GM19035 (cell line): Measurements from ENCODE around the gene B3GNT7.
A peak's percentile ranks its signal among the peaks of the same experiment; 100 is the strongest.
"Not testable (repeated sequence)": the region's sequence is repeated elsewhere in the genome, so short reads cannot be mapped to it uniquely, and the experiment has no call there.

Source experiments
- ATAC-seq: cut with Tn5 transposase; IDR thresholded peaks from one replicate; pipeline ENCODE4 v1.9.1; 2021; ENCODE audit not compliant: unreplicated experiment

B3GNT7 gene, protein sequence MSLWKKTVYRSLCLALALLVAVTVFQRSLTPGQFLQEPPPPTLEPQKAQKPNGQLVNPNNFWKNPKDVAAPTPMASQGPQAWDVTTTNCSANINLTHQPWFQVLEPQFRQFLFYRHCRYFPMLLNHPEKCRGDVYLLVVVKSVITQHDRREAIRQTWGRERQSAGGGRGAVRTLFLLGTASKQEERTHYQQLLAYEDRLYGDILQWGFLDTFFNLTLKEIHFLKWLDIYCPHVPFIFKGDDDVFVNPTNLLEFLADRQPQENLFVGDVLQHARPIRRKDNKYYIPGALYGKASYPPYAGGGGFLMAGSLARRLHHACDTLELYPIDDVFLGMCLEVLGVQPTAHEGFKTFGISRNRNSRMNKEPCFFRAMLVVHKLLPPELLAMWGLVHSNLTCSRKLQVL

DNA sequence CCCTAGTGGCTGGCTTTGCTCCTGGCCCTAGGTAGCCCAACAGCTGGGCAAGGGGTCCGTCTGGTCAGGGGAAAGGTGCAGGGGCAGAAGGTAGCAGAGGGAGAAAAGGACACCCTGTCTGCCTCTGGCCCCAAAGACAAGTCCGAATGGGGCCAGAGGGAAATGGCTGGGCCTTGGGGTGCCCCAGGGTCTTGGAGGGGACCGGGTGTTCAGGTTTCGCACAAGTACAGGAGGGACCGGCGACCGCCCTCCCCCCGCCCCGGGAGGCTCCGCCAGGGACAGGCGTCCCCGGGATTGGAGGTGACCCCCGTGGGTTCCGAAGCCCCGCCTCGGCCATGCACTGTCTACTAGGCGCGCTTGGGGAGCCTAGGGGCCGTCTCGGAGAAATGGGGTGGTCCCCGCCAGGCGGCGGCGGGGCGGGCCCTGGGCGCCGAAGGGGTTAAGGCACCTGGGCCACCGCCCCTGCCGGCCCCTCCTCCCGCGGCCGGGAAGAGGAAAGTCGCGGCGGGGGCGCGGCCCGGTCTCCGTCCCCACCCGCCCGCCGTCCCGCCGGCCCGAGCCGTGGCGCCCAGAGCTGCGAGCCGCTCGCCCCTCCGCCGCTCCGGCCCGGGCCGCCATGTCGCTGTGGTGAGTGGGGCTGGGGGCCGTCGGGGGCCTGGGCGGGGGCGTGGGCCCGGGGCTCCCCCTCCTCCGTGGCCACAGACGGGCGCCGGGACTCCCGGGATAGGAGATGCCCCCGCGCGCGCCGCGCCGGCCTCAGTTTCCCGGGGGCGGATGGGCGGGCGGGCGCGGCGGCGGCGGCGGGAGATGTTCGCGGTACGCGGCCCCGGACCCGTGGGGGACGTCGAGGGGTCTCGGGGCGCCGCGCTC lies at the start of gene B3GNT7:
TSS of gene B3GNT7 (plus strand) at position 523 of the 870 bp plus-strand sequence. CDS start at position 617, 94 bp downstream.
- no peak for ATAC-seq

DNA sequence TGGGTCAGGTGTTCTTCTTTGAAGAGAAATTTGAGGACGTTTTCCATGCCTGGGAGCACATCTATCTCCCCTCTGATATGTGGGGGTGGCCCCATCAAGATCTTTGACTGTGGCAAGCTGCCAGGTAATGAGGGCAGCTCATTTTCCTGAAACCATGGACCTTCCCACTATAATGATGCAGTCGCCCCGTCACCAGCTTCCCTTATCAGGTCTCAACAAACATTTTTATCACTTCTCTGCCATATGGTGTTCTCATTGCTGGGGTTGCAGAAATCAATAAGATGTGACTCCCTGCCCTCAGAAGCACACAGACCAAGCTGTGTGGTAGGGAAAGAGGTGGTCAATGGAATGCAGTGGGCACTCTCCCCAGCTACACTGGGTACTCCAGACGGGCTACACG lies 48.4 kb upstream of the B3GNT7 start:
- ATAC-seq = no peak

DNA sequence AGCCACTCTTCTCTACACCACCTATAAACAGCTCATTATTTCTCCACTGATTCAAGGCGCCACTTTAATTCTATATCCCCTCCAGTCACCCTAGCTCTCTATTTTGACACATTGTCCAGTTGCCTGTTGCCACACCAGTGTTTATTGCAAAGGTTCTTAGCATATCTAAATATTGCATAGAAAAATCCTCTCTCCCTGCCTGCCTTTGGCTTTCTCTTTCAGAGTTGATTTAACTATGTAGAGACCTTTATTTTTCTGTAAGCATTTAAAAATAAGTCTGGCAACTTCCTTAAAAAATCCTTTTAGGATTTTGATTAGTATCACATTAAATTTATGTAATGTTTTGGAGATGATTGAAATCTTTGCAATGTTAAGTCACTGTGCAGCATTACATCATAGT lies 47.9 kb upstream of the B3GNT7 start:
- ATAC-seq = no peak

DNA sequence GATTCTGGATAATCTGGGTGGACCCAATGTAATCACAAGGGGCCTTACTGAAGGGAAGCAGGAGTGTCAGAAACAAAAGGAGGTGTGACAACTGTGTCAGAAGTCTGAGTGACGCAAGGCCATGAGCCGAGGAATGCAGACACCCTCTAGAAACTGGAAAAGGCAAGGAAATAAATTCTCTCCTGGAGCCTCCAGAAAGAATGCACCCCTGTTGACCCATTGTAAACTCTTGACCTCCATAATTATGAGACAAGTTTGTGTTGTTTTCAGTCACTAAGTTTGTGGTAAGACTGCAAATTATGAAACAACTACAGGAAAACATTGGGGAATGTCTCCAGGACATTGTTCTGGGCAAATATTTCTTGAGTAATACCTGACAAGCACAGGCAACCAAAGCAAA lies 47.3 kb upstream of the B3GNT7 start:
- no peak for ATAC-seq

DNA sequence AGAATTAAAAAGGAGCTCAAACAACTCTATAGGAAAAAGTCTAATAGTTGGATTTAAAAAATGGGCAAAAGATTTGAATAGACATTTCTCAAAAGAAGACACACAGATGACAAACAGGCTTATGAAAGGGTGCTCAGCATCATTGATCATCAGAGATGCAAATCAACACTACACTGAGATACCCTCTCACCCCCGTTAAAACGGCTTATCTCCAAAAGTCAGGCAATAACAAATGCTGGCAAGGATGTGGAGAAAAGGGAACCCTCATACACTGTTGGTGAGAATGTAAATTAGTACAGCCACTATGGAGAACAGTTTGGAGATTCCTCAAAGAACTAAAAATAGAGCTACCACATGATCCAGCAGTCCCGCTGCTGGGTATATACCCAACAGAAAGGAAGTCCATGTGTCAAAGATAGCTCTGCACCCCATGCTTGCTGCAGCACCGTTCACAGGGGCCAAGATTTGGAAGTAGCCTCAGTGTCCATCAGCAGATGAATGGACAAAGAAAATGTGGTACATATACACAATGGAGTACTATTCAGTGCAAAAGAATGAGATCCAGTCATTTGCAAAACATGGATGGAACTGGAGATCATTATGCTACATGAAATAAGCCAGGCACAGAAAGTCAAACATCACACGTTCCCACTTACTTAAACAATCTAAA lies 46.7 kb upstream of the B3GNT7 start:
- no peak for ATAC-seq

DNA sequence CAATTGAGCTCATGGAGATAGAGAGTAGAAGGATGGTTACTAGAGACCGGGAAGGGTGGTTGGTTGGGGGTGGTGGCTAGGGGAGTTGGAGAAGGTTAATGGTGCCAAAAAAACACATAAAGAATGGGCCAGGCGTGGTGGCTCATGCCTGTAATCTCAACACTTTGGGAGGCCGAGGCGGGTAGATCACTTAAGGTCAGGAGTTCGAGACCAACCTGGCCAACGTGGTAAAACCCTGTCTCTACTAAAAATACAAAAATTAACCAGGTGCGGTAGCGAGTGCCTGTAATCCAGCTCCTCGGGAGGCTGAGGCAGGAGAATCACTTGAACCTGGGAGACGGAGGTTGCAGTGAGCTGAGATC lies 46.2 kb upstream of the B3GNT7 start:
- ATAC-seq = not testable (repeated sequence)

DNA sequence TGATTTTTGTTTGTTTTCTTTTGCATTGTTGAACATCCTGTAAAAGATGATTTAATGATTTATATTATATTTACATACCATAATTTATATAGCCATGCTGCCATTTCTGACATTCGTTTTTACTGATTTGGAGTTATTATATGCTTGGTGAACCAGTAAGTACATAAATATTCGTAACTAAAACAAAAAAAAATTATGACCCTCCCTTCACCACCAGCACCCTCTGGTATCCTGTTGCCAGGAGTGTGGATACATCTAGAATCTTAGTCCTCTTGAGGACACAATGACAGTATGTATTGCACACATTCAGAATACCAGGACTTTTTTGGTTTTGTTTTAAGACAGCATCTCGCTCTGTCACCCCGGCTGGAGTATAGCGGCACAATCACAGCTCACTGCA lies 43.9 kb upstream of the B3GNT7 start:
- no peak for ATAC-seq

DNA sequence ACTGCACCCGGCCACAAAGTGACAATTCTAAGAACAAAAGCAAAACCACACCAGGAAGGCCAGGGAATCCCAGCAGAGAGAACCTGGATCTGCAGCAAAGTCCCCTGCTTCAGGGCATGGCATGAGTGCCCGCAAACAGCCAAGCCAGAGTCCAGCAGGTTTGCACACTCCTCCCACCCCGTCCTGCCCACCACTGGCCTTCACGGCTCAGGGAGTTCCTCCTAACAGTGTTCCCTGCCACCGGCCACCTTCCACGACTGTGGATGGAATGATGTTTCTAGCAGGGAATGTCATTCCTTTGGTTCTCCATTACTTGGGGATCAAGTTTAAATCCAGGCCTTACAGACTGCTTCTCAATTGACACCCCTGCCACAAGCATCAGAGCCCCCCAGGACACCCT lies 42.0 kb upstream of the B3GNT7 start:
- no peak for ATAC-seq

DNA sequence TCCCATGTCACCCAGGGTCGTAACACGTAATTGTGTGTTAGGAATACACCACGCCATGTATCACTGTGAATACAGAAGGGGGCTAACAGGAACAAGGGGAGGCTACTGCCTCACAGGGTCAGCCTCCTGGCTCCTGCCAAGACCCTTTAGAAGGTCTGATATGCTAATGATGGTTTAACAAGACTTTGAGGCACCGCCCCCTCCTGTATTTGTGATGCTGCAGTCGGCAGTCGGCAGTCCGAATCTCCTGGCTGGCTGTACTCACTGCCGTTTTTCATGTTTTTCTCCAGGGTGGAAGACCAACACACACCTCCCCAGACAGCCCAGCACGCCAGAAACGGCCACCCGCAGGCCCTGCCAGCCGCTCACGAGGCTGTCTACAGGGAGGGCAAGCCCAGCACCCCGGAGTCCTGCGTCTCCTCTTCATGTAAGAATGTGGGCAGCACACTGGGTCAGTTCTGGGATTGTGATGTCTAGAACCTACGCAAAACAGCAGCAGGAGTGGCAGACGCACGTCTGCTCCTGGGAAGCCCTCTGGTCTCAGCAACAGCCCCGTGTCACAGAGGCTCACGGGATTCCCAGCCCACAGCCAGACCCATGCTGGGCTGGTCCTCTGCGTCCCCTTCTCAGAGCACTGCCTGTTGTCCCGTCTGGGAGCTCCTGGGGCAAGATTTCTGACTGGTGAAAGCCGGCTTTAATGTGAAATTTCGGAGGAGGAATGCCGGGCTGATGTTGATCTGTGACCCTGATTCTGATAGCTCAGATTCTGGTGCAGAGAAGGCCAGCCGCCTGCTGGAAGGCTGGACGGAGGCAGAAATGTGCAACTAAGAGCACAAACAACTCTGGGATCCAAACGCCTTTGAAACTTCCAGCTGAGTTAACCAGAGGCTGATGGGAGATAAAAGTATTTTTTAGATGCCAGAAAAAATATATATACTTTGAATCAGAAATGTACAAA lies 39.7 kb upstream of the B3GNT7 start:
- no peak for ATAC-seq

DNA sequence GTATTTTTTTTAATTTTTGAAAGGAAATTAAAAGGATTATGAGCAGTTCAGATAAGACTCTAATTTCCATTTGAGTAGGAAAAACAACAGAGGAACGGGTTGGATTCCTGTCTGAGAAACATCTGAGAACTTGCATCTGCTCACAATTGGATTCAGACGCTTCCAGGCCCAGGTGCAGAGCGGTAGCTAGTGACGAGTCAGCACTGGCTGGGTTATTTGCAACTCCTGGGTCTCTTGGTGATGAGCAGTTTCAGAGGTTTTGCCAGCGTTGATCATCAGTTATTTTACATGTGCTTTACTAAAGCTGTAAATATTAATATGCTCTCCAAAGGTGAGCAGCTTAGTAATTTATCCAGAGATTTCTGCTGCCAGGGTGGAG lies 39.1 kb upstream of the B3GNT7 start:
- ATAC-seq = no peak

DNA sequence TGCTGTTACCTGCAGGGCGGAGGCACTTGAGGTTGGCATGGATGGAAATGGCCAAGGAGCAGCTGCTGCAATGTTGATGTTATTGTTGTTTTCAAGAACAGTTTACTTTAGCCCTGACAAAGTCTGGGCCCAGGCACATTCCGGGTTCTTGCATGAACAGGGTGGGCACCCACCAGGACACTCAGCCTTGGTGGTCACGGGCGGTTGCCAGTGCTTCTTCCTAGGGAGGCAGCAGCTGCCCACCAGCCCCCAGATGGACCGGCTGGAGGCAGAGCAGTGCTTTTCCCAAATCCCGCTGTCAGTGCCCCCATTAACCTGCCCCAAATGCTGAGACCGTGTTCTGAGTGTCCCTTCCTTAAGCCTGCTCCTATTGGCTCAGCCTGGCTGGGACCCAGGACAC lies 38.5 kb upstream of the B3GNT7 start:
- ATAC-seq = no peak

DNA sequence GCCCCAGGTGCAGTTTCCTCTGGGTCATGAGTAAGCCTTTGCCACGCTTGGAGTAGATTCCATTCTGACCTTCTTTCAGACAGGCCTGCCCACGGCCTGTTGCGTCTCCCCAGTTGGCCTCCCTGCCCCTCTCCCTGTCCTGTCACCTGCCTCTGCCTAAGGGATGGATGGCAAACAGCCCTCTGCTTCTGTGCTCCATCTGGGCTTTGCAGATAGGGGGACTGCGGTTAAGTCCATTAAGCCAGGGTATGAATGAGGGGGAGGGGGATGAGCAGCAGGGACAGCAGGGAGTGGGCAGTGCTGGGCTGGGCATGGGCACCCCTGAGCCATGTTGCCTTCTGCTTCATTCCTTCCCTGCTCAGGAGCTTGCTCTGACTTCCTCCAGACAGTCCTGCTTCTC lies 37.6 kb upstream of the B3GNT7 start:
- no peak for ATAC-seq

DNA sequence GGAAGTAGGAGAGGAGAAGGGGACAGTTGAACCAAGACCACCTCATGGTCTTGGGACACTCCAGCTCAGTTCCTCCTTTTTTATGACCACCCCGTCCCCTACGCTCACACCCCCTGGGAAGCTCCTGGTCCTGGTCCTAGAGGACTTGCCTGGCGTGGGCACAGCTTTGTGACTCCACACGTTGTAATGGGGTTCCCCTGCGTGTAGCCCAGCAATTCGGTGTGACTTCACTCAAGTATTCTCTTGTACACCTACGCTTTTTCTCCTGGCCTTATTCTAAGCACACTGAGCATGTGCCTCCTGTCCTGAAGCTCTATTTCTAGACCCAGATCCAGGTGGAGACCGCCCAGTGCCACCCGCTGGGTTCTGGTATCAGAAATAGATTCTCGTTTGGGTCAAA lies 36.1 kb upstream of the B3GNT7 start:
- no peak for ATAC-seq

DNA sequence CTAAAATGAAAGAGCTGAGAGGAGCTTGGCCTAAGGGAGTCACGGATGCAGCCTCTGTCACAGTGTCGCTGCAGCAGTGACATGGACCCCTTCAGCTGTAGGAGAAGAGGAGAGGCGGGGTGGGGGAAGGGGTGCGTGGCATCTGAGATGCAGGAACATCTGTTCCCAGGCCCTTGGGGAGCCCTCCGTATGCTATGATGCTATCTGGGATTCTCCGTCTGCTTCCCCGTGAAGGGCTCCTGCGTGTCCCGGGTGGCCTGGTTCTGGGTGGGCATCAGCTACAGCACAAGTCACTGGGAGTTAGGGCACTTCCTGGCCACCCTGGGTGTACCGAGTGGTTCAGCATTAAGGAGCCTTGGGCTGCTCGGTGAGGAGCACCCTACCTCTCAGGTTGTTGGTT lies 35.6 kb upstream of the B3GNT7 start:
- ATAC-seq = no peak

DNA sequence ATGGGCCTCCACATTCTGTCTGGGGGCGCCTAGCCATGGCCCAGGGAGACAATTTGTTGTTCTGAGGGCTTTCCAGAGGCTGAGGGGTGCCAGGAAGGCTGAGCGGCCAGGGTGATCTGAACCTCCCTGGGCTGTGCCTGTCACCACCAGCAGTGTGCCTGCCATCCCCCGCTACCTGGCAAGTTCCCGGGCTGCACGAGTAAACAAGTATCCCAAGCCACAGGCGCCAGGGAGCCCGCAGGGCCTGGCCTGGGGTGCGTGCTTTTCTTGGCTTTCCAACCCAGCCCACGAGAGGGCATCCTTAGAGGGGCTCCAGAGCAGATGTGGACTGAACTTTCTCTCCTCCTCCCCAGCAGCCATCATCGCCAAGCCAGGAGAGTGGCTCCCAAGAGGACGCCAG lies 35.1 kb upstream of the B3GNT7 start:
- ATAC-seq = no peak

DNA sequence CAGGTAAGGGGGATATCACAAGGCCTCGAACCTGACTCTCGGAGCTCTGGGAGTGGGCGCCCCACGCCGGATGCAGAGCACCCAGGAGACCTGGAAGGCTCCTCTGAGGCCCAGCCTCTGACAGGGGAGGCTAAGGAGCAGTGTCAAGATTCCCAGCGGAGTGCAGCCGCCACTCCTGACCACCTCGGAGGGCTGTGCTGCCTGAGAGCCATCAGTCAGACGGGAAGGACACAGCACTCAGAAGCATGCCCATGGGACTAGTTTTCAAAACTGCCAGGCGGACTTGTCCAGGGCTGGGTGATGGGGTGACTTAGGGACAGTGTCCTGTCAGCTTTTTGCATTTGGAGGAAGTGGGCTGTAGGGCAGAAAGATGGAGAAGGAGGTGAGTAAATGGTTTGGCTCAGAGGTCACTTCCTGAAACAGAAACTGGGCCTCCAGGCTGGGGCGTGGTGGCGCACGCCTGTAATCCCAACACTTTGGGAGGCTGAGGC lies 34.6 kb upstream of the B3GNT7 start:
- no peak for ATAC-seq

DNA sequence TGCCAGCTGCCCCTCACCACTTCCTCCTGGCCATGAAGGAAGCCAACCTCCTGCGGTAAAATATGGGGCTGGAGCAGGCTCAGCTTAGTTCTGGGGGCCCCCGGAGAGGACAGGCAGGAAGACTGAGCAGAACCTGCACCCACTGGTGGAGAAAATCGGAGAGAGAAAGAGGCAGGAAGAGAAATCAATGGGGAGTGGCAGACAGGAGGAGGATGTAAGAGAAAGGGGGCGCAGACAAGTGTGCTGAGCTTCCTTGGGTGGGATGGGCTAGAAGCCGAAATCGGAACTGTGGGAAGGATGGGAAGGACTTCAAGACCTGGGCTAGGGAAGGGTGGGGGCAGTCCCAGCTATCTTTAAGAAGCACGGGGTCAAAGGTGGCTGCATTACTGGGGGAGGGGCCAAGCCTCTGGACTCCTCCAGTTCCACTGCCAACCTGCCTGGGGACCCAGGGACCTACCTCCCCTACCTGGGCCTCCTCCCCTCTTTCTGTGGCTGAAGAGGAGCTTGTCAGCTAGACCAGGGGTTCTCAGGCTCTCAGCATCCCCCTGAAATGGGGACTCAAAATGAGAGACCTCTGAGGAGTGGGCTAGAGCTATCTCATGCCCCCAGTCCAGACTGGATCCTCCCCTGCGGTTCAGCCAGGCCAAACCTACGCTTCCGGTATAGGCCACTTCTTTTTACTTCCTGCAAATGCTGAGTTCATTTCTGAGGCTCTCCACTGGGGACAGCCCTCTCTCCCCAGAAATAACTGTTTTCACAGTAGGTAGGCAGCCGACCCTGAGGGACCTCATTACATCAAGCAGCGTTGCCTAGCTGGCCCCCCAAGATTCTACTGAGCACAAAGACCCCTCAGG lies 33.6 kb upstream of the B3GNT7 start:
- peak; percentile 88 for ATAC-seq

DNA sequence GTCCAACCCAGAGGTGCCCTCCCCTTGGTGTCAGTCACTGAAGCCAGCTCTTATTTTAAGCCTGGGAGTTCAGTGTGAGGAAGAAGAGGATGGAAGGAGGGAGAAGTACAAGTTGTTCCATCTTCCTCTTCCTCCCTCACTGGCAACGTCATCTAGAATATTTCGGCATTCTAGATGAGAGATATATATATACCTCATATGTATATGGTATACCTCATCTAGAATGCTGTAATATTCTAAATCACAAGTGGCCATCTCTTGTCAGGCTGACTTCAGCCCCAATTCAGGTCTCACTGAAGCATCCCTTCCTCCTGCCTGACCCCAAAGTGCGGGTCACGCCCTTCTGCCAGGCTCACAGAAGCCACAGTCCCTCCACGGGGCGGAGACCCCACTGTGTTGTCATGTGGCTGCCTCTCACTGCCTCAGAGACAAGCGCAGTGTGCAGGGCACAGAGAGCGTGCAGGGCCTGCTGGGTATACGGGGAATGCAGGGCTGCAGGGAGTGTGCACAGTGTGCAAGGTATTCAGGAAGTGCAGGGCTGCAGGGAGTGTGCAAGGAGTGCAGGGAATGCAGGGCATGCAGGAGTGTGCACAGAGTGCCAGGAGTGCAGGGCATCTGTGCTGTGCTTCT lies 32.8 kb upstream of the B3GNT7 start:
- ATAC-seq = no peak

DNA sequence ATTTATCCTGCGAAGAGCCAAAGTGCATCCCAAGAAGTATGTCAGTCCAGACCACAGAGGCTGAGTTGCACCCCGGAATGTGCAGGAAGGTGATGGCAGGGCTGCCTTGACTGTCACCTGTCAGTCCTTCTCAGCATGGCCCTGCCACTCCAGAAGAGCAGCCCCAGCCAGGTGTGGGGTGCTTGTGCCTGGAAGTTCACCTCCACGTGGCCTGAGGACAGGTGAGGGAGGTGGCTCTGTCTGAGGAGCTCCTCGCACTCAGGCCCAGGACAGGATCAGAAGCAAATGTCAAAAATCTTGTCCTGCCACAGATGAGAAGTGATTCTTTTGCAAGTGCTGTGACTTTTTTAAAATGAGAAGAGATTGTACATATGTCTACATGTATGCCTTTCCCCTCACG lies 31.4 kb upstream of the B3GNT7 start:
- ATAC-seq = no peak
